A673 (cell line): Measurements from ENCODE around the gene SYNGR1. TPM values are rescaled to one million over a fixed set of nuclear protein-coding genes. Genes with fewer than 3 reads are reported as not detected.

ENCODE experiments used
- BruUV-seq: library from RNA; stranded (reverse); fragments of 400-500 nt; replicated peaks from 2 replicates; lab custom pipeline; 2021; lab: Mats Ljungman, UMichigan
- CTCF ChIA-PET: fragments of 300-600 bp; sonication (Branson Sonifier 250); formaldehyde crosslinking; loops from one replicate; lab custom pipeline; 2022; ENCODE audit warnings: antibody characterized with exemption; lab: Charles Lee
- POLR2A ChIA-PET: fragments of 300-600 bp; sonication (Branson Sonifier 250); formaldehyde crosslinking; loops from one replicate; lab custom pipeline; 2022; ENCODE audit warnings: antibody characterized with exemption; ENCODE audit not compliant: low non-redundant PET; lab: Charles Lee
- DNase-seq: peaks from one replicate; pipeline ENCODE4 v3.0.0-alpha.2; 2015; ENCODE audit warnings: low spot score
- H3K27ac ChIP-seq: fragments of 200-600 bp; sonication (generic); 2 replicates; pipeline ENCODE4 v1.5.1; 2016; ENCODE audit warnings: mixed run types, low read depth, mild to moderate bottlenecking, mixed read lengths, antibody characterized with exemption, low read length; ENCODE audit not compliant: poor library complexity, severe bottlenecking
- H3K27me3 ChIP-seq: fragments of 200-600 bp; sonication (generic); replicated peaks from 2 replicates; pipeline ENCODE4 v1.6.1; 2017; ENCODE audit warnings: mixed run types, low read depth, mild to moderate bottlenecking, mixed read lengths, antibody characterized with exemption, low read length; ENCODE audit not compliant: insufficient read depth, poor library complexity
- H3K36me3 ChIP-seq: fragments of 200-600 bp; sonication (generic); 2 replicates; pipeline ENCODE4 v1.6.1; 2016; ENCODE audit warnings: mixed run types, mild to moderate bottlenecking, mixed read lengths, antibody characterized with exemption, low read length; ENCODE audit not compliant: insufficient read depth, poor library complexity, severe bottlenecking
- H3K4me1 ChIP-seq: fragments of 200-600 bp; sonication (generic); 2 replicates; pipeline ENCODE4 v1.6.1; 2017; ENCODE audit warnings: mixed run types, mild to moderate bottlenecking, mixed read lengths, antibody characterized with exemption, low read length; ENCODE audit not compliant: insufficient read depth, poor library complexity, severe bottlenecking
- H3K4me3 ChIP-seq: fragments of 200-600 bp; sonication (generic); 2 replicates; pipeline ENCODE4 v1.5.1; 2016; ENCODE audit warnings: low read depth, mixed run types, mild to moderate bottlenecking, mixed read lengths, low read length; ENCODE audit not compliant: poor library complexity, severe bottlenecking
- H3K9me3 ChIP-seq: fragments of 200-600 bp; sonication (generic); 2 replicates; pipeline ENCODE4 v1.6.1; 2016; ENCODE audit warnings: mixed run types, low read depth, mild to moderate bottlenecking, mixed read lengths, antibody characterized with exemption, low read length; ENCODE audit not compliant: poor library complexity, severe bottlenecking
- EZH2 ChIP-seq: fragments of 200-600 bp; sonication (generic); IDR thresholded peaks from 2 replicates; pipeline ENCODE4 v1.6.1; 2017; ENCODE audit warnings: borderline replicate concordance, low read depth, mild to moderate bottlenecking, mixed read lengths, antibody characterized with exemption, low read length; ENCODE audit not compliant: poor library complexity, severe bottlenecking
- intact Hi-C: fragments of 100-400 bp; cut with micrococcal nuclease; formaldehyde crosslinking; loops from one replicate; pipeline ENCODE4 v1.10.0; 2022; ENCODE audit not compliant: unreplicated experiment
- total RNA-seq: library from RNA; stranded (reverse); gene quantifications from 2 replicates; pipeline ENCODE4 v1.2.3, GENCODE V29; 2021
- TF ChIP-seq, protein P1 (sequence below): fragments of 300-800, 200-600 bp; sonication (generic); conservative IDR thresholded peaks from 2 replicates; pipeline ENCODE4 v1.5.1; 2017; ENCODE audit warnings: low read depth, mild to moderate bottlenecking, antibody characterized with exemption, low read length, moderate library complexity, mixed read lengths

SYNGR1 gene
- total RNA-seq, 1 experiment from 2014 or later, result 31.7 TPM

DNA sequence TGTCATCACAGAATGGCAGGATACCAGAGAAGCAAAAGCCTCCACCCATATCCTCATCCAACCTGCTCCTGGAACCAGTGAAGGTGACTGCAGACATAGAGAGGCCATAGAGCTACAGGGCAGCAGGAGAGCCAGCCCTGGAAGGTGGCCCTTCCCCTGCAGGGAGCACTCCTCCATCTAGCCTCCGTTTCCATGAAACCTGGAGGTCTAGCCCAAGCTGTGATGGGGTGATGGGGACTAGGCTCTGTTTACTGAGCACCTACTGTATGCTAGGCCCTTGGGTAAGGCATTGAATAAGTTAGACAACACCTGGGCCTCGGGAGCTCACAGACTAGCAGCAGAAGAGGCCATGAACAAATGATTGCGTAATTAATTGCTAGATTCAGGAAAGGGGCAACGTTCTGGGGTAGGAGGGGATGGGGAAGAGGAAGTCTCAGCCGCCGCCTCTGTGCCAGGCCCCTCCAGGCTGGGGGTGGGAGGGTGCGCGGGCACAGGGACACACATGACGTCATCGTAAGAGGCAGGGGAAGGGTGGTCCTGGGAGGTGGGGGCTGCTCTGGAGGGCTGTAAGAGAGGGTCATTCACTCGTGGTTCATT, 784 bp upstream of the SYNGR1 start:
- POLR2A ChIA-PET, result interaction anchor here (0.8 kb wide), 1 partner anchor 9 kb away, joined by 4 read pairs; no protein-coding TSS in a partner anchor
- Histone ChIP-seq H3K4me1 (peaks cover 21% of the 10 kb centered on the region), H3K27ac (peak overlapping the region; percentile 45), H3K4me3 (peak overlapping the region; percentile 68), H3K9me3 (no peaks in the 10 kb centered on the region), H3K36me3 (no peaks in the 10 kb centered on the region), H3K27me3 (no peaks in the 10 kb centered on the region)
- no TSS peak for BruUV-seq
- TF ChIP-seq EZH2, result no peak
- TF ChIP-seq, protein P1, sequence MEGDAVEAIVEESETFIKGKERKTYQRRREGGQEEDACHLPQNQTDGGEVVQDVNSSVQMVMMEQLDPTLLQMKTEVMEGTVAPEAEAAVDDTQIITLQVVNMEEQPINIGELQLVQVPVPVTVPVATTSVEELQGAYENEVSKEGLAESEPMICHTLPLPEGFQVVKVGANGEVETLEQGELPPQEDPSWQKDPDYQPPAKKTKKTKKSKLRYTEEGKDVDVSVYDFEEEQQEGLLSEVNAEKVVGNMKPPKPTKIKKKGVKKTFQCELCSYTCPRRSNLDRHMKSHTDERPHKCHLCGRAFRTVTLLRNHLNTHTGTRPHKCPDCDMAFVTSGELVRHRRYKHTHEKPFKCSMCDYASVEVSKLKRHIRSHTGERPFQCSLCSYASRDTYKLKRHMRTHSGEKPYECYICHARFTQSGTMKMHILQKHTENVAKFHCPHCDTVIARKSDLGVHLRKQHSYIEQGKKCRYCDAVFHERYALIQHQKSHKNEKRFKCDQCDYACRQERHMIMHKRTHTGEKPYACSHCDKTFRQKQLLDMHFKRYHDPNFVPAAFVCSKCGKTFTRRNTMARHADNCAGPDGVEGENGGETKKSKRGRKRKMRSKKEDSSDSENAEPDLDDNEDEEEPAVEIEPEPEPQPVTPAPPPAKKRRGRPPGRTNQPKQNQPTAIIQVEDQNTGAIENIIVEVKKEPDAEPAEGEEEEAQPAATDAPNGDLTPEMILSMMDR, result no peak
- CTCF ChIA-PET, result interaction anchor here (0.6 to 1.5 kb wide), 2 partner anchors 18 to 180 kb away, joined by 4 read pairs; no protein-coding TSS in a partner anchor
- intact Hi-C loops, result no loop called here
- DNase-seq, result peak; percentile 37

GRCh38 chr22:39349506-39349966, 255 bp upstream of the SYNGR1 start:
- no peaks in the 10 kb centered on the region for H3K36me3 ChIP-seq
- intact Hi-C loops, result no loop called here
- TF ChIP-seq EZH2, result no peak
- TF ChIP-seq, protein P1, result no peak
- H3K27me3 ChIP-seq, result no peaks in the 10 kb centered on the region
- H3K4me3 ChIP-seq, result peak overlapping the region; percentile 68
- peak; percentile 65 for DNase-seq
- ChIA-PET CTCF (interaction anchor here (0.6 to 1.5 kb wide), 2 partner anchors 54 to 179 kb away, joined by 3 to 4 read pairs; no protein-coding TSS in a partner anchor), POLR2A (interaction anchor here (0.6 to 0.8 kb wide), 2 partner anchors 9 to 30 kb away, joined by 3 to 4 read pairs; partner anchors contain the start of gene RPL3)
- H3K9me3 ChIP-seq, result no peaks in the 10 kb centered on the region
- peak overlapping the region; percentile 45 for H3K27ac ChIP-seq
- H3K4me1 ChIP-seq, result peaks cover 21% of the 10 kb centered on the region
- no TSS peak for BruUV-seq

GRCh38 chr22:39350757-39351688, 1.2 kb downstream of the SYNGR1 start:
- BruUV-seq, result no TSS peak
- Histone ChIP-seq H3K4me3 (peak overlapping the region; percentile 68), H3K27ac (peak overlapping the region; percentile 32), H3K9me3 (no peaks in the 10 kb centered on the region), H3K27me3 (no peaks in the 10 kb centered on the region), H3K4me1 (peaks cover 21% of the 10 kb centered on the region), H3K36me3 (no peaks in the 10 kb centered on the region)
- POLR2A ChIA-PET, result no interaction called here
- TF ChIP-seq, protein P1, result no peak
- TF ChIP-seq EZH2, result no peak
- CTCF ChIA-PET, result no interaction called here
- intact Hi-C loops, result no loop called here
- DNase-seq, result no peak
